K562 (cell line): Measurements from ENCODE around the gene SCYL1. TPM values are rescaled to one million over a fixed set of nuclear protein-coding genes. Genes with fewer than 3 reads are reported as not detected.

ENCODE experiments used
- EGR1 ChIP-seq: fragments of 450-650 bp; conservative IDR thresholded peaks from 2 replicates; pipeline ENCODE4 v1.6.1; 2017; ENCODE audit warnings: mild to moderate bottlenecking
- SAFB2 ChIP-seq: fragments of 200-400 bp; formaldehyde crosslinking; IDR thresholded peaks from 2 replicates; pipeline ENCODE4 v1.6.1; 2018; ENCODE audit warnings: borderline replicate concordance, low read length, low read depth, moderate library complexity; ENCODE audit not compliant: severe bottlenecking
- SP1 ChIP-seq: sonication (generic); formaldehyde crosslinking; IDR thresholded peaks from 2 replicates; pipeline ENCODE4 v1.8.1; 2022; ENCODE audit warnings: mild to moderate bottlenecking, missing genetic modification reagents
- TAF15 ChIP-seq: fragments of 200-400 bp; formaldehyde crosslinking; IDR thresholded peaks from 2 replicates; pipeline ENCODE4 v1.6.1; 2017; ENCODE audit warnings: mild to moderate bottlenecking, low read depth, low read length, moderate library complexity
- TAF7 ChIP-seq: fragments of 450-650 bp; IDR thresholded peaks from 2 replicates; pipeline ENCODE4 v1.6.1; 2016; ENCODE audit warnings: missing genetic modification characterization, missing compliant biosample characterization
- ZZZ3 ChIP-seq: fragments of 450-650 bp; IDR thresholded peaks from 2 replicates; pipeline ENCODE4 v1.6.1; 2016; ENCODE audit warnings: antibody characterized with exemption, mild to moderate bottlenecking, moderate library complexity
- polyA plus RNA-seq, 8 experiments: library from polyadenylated mRNA; depleted of rRNA in 4 of 8; stranded (reverse) in 5 of 8; unstranded in 3 of 8; fragments of >200 nt; fragmentation: Nextera tagmentation in 2 of 8; fragmentation: Illumina TruSeq in 1 of 8; extraction: Ambion mirVana in 2 of 8; extraction: Trizol in 1 of 8; gene quantifications; 2 replicates each; pipeline versions ENCODE4 v1.2.1 to v1.2.3, GENCODE V29; 2011 to 2014; ENCODE audit warnings: inconsistent platforms in 1 of 8, missing spikeins in 1 of 8
- total RNA-seq, 7 experiments: library from RNA; depleted of rRNA in 6 of 7; stranded (reverse); fragments of >200 nt in 6 of 7; fragmentation: Illumina TruSeq in 2 of 7; extraction: Trizol in 2 of 7; gene quantifications; 2 replicates each; pipeline versions ENCODE4 v1.2.1 to v1.2.3, GENCODE V29; 2011 to 2021; ENCODE audit warnings: low replicate concordance in 1 of 7
- TF ChIP-seq, protein P1 (sequence below): fragments of 450-650 bp; IDR thresholded peaks from 2 replicates; pipeline ENCODE4 v1.6.1; 2016; ENCODE audit warnings: missing biosample characterization, missing genetic modification characterization
- TF ChIP-seq, protein P2 (sequence below): fragments of 450-650 bp; IDR thresholded peaks from 2 replicates; pipeline ENCODE4 v1.6.1; 2016; ENCODE audit warnings: low read depth
- TF ChIP-seq, protein P3 (sequence below): fragments of 250-450 bp; sonication (Bioruptor Pico); IDR thresholded peaks from 2 replicates; pipeline ENCODE4 v1.8.0; 2022; ENCODE audit warnings: moderate library complexity, mild to moderate bottlenecking, inconsistent platforms
- TF ChIP-seq, protein P4 (sequence below): fragments of 450-650 bp; IDR thresholded peaks from 2 replicates; pipeline ENCODE4 v1.6.1; 2017; ENCODE audit warnings: mild to moderate bottlenecking, moderate library complexity

Gene SCYL1
- total and polyA plus RNA-seq, 9 of the 15 experiments (the other 6 are each of a cell fraction or from before 2014, with no cell fraction given) = 1.9 to 145 (median 57.6) TPM

DNA sequence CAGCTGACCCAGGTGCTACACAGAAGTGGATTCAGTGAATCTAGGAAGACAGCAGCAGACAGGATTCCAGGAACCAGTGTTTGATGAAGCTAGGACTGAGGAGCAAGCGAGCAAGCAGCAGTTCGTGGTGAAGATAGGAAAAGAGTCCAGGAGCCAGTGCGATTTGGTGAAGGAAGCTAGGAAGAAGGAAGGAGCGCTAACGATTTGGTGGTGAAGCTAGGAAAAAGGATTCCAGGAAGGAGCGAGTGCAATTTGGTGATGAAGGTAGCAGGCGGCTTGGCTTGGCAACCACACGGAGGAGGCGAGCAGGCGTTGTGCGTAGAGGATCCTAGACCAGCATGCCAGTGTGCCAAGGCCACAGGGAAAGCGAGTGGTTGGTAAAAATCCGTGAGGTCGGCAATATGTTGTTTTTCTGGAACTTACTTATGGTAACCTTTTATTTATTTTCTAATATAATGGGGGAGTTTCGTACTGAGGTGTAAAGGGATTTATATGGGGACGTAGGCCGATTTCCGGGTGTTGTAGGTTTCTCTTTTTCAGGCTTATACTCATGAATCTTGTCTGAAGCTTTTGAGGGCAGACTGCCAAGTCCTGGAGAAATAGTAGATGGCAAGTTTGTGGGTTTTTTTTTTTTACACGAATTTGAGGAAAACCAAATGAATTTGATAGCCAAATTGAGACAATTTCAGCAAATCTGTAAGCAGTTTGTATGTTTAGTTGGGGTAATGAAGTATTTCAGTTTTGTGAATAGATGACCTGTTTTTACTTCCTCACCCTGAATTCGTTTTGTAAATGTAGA is 24.3 kb upstream of the SCYL1 start (continued):
- TF ChIP-seq, protein P1, sequence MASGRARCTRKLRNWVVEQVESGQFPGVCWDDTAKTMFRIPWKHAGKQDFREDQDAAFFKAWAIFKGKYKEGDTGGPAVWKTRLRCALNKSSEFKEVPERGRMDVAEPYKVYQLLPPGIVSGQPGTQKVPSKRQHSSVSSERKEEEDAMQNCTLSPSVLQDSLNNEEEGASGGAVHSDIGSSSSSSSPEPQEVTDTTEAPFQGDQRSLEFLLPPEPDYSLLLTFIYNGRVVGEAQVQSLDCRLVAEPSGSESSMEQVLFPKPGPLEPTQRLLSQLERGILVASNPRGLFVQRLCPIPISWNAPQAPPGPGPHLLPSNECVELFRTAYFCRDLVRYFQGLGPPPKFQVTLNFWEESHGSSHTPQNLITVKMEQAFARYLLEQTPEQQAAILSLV = no peak
- TF ChIP-seq EGR1 (no peak), TAF7 (tag) (0 out of 2 replicates have a peak, but pooled peaks have one; percentile 12), SAFB2 (no peak), ZZZ3 (no peak), SP1 (peak; percentile 83), TAF15 (no peak)
- TF ChIP-seq, protein P2, sequence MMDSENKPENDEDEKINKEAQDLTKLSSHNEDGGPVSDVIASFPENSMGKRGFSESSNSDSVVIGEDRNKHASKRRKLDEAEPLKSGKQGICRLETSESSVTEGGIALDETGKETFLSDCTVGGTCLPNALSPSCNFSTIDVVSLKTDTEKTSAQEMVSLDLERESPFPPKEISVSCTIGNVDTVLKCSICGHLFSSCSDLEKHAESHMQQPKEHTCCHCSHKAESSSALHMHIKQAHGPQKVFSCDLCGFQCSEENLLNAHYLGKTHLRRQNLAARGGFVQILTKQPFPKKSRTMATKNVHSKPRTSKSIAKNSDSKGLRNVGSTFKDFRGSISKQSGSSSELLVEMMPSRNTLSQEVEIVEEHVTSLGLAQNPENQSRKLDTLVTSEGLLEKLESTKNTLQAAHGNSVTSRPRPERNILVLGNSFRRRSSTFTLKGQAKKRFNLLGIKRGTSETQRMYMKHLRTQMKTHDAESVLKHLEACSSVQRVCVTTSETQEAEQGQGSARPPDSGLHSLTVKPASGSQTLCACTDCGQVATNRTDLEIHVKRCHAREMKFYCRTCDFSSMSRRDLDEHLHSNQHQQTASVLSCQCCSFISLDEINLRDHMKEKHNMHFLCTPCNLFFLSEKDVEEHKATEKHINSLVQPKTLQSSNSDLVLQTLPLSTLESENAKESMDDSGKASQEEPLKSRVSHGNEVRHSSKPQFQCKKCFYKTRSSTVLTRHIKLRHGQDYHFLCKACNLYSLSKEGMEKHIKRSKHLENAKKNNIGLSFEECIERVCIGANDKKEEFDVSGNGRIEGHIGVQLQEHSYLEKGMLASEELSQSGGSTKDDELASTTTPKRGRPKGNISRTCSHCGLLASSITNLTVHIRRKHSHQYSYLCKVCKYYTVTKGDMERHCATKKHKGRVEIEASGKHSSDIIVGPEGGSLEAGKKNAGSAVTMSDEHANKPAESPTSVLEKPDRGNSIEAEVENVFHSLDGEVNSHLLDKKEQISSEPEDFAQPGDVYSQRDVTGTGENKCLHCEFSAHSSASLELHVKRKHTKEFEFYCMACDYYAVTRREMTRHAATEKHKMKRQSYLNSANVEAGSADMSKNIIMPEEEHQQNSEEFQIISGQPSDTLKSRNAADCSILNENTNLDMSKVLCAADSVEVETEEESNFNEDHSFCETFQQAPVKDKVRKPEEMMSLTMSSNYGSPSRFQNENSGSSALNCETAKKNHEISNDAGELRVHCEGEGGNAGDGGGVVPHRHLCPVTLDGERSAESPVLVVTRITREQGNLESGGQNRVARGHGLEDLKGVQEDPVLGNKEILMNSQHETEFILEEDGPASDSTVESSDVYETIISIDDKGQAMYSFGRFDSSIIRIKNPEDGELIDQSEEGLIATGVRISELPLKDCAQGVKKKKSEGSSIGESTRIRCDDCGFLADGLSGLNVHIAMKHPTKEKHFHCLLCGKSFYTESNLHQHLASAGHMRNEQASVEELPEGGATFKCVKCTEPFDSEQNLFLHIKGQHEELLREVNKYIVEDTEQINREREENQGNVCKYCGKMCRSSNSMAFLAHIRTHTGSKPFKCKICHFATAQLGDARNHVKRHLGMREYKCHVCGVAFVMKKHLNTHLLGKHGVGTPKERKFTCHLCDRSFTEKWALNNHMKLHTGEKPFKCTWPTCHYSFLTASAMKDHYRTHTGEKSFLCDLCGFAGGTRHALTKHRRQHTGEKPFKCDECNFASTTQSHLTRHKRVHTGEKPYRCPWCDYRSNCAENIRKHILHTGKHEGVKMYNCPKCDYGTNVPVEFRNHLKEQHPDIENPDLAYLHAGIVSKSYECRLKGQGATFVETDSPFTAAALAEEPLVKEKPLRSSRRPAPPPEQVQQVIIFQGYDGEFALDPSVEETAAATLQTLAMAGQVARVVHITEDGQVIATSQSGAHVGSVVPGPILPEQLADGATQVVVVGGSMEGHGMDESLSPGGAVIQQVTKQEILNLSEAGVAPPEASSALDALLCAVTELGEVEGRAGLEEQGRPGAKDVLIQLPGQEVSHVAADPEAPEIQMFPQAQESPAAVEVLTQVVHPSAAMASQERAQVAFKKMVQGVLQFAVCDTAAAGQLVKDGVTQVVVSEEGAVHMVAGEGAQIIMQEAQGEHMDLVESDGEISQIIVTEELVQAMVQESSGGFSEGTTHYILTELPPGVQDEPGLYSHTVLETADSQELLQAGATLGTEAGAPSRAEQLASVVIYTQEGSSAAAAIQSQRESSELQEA = 0 out of 2 replicates have a peak, but pooled peaks have one; percentile 28
- TF ChIP-seq, protein P3, sequence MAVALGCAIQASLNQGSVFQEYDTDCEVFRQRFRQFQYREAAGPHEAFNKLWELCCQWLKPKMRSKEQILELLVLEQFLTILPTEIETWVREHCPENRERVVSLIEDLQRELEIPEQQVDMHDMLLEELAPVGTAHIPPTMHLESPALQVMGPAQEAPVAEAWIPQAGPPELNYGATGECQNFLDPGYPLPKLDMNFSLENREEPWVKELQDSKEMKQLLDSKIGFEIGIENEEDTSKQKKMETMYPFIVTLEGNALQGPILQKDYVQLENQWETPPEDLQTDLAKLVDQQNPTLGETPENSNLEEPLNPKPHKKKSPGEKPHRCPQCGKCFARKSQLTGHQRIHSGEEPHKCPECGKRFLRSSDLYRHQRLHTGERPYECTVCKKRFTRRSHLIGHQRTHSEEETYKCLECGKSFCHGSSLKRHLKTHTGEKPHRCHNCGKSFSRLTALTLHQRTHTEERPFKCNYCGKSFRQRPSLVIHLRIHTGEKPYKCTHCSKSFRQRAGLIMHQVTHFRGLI (CRISPR knock-in tag) = no peak
- TF ChIP-seq, protein P4, sequence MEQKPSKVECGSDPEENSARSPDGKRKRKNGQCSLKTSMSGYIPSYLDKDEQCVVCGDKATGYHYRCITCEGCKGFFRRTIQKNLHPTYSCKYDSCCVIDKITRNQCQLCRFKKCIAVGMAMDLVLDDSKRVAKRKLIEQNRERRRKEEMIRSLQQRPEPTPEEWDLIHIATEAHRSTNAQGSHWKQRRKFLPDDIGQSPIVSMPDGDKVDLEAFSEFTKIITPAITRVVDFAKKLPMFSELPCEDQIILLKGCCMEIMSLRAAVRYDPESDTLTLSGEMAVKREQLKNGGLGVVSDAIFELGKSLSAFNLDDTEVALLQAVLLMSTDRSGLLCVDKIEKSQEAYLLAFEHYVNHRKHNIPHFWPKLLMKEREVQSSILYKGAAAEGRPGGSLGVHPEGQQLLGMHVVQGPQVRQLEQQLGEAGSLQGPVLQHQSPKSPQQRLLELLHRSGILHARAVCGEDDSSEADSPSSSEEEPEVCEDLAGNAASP = no peak
